WTC11 (cell line): Measurements from ENCODE around the gene ZNF664.

ENCODE experiments used
- CREB1 ChIP-seq: sonication (generic); formaldehyde crosslinking; IDR thresholded peaks from 2 replicates; pipeline ENCODE4 v1.8.0; 2023; ENCODE audit warnings: mild to moderate bottlenecking, missing genetic modification reagents
- RELA ChIP-seq: sonication (generic); formaldehyde crosslinking; IDR thresholded peaks from 2 replicates; pipeline ENCODE4 v1.8.1; 2022; ENCODE audit warnings: missing genetic modification reagents, mild to moderate bottlenecking, borderline replicate concordance

DNA sequence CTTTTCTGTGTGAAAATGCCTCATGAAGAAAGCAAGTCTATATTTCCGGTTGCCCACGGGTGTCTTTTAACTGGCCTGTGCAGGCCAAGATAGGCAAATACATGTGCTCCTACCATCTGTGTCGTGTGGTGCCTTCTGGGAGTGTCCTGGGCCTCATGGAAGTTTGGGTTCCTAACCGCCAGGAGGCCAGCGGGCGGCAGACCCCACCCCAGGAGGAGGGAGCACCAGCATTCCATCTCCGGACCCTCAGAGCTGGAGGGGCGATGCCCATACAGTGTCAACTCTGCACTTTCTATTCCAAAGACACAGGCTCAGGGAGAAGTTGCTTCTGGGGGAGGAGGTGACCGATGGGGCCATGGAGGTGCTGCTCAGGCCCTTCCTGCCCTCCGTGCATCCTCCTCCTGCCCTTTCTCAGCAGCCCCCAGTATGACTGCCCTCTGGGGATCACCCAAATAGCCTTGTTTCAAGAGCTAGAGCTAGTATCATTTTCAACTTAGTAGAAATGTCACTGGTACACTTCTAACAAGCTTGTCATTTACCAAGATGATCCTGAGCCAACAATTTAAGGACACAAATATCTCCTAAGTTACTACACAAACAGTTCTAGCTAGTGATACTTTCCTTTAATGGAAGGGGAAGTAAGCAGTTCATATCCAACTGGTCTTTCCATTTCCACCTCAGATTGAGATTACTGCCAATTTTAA, 18.2 kb upstream of the ZNF664 start:
- TF ChIP-seq CREB1 (CRISPR knock-in tag) (no peak), RELA (CRISPR knock-in tag) (no peak)
